Endodermal cell (in vitro differentiated cells): ENCODE data around the gene SCGN. TPM values are rescaled to one million over a fixed set of nuclear protein-coding genes. Genes with fewer than 3 reads are reported as not detected.
"Not testable (repeated sequence)": the region's sequence is repeated elsewhere in the genome, so short reads cannot be mapped to it uniquely, and the experiment has no call there.

Experiments
- DNase-seq: peaks from one replicate; pipeline ENCODE4 v3.0.0-alpha.2; 2017
- H3K27ac ChIP-seq: 2 replicates; pipeline ENCODE4 v1.5.1; 2013; ENCODE audit warnings: mild to moderate bottlenecking, low read depth, low read length, moderate library complexity
- H3K27me3 ChIP-seq: 2 replicates; pipeline ENCODE4 v1.6.1; 2013; ENCODE audit warnings: mild to moderate bottlenecking, low read length, moderate library complexity; ENCODE audit not compliant: insufficient read depth, control insufficient read depth, poor library complexity, severe bottlenecking
- H3K36me3 ChIP-seq: 2 replicates; pipeline ENCODE4 v1.7.0; 2013; ENCODE audit warnings: mild to moderate bottlenecking, low read length, moderate library complexity; ENCODE audit not compliant: control insufficient read depth, insufficient read depth
- H3K4me1 ChIP-seq: one replicate; pipeline ENCODE4 v1.7.0; 2013; ENCODE audit warnings: low read length; ENCODE audit not compliant: control insufficient read depth, insufficient read depth
- H3K4me3 ChIP-seq: 2 replicates; pipeline ENCODE4 v1.5.1; 2013; ENCODE audit warnings: mild to moderate bottlenecking, low read length, moderate library complexity
- H3K9ac ChIP-seq: 2 replicates; pipeline ENCODE4 v1.6.1; 2013; ENCODE audit warnings: mild to moderate bottlenecking, low read length, moderate library complexity; ENCODE audit not compliant: poor library complexity, severe bottlenecking; ENCODE audit errors: extremely low read depth
- H3K9me3 ChIP-seq: 2 replicates; pipeline ENCODE4 v1.6.1; 2013; ENCODE audit warnings: mild to moderate bottlenecking, low read length, moderate library complexity; ENCODE audit not compliant: control insufficient read depth
- H3K27ac Mint-ChIP-seq: 2 replicates; pipeline ENCODE4 v1.8.0; 2020; ENCODE audit warnings: mixed read lengths
- H3K27me3 Mint-ChIP-seq: 2 replicates; pipeline ENCODE4 v1.8.0; 2021; ENCODE audit warnings: mild to moderate bottlenecking, mixed read lengths; ENCODE audit not compliant: insufficient read depth
- H3K36me3 Mint-ChIP-seq: 2 replicates; pipeline ENCODE4 v1.8.0; 2020; ENCODE audit warnings: low read depth, mixed read lengths
- H3K4me1 Mint-ChIP-seq: 2 replicates; pipeline ENCODE4 v1.8.0; 2020; ENCODE audit warnings: mixed read lengths
- H3K4me3 Mint-ChIP-seq: 2 replicates; pipeline ENCODE4 v1.8.0; 2020; ENCODE audit warnings: mild to moderate bottlenecking, moderate library complexity, mixed read lengths
- H3K9me3 Mint-ChIP-seq: 2 replicates; pipeline ENCODE4 v1.8.0; 2020; ENCODE audit warnings: mild to moderate bottlenecking, mixed read lengths
- WGBS, 2 experiments: methylation state at CpG; one replicate each; pipeline versions ENCODE4 v1.1.5 to v1.1.7; 2013; ENCODE audit warnings: missing lambda C conversion rate in 2 of 2, mixed read lengths in 1 of 2; ENCODE audit not compliant: insufficient coverage in 1 of 2, insufficient read length in 1 of 2; 5-methylcytosine and 5-hydroxymethylcytosine counted together
- total RNA-seq, 2 donors: library from RNA; stranded (reverse); fragmentation: NEBNext Ultra II Directional in 1 of 2; extraction: Animal tissue kit (Norgen Biotek cat#: 25700) in 1 of 2; gene quantifications; 2 replicates in 1 of 2; 3 replicates in 1 of 2; pipeline ENCODE4 v1.2.1, GENCODE V29; 2021
- TF ChIP-seq, protein P1 (sequence below): fragments of 200-600 bp; sonication (generic); conservative IDR thresholded peaks from 2 replicates; pipeline ENCODE4 v1.5.0; 2021; ENCODE audit warnings: antibody characterized with exemption, mild to moderate bottlenecking

Gene SCGN
- total RNA-seq, 2 donors from 2014 or later, result not detected

- Histone ChIP-seq H3K27ac (no peak overlapping the region), H3K36me3 (no peaks in the 10 kb centered on the region), H3K9ac (no peak overlapping the region), H3K4me3 (no peak overlapping the region), H3K4me1 (no peaks in the 10 kb centered on the region), H3K27me3 (no peaks in the 10 kb centered on the region), H3K9me3 (no peaks in the 10 kb centered on the region)
- TF ChIP-seq, protein P1, sequence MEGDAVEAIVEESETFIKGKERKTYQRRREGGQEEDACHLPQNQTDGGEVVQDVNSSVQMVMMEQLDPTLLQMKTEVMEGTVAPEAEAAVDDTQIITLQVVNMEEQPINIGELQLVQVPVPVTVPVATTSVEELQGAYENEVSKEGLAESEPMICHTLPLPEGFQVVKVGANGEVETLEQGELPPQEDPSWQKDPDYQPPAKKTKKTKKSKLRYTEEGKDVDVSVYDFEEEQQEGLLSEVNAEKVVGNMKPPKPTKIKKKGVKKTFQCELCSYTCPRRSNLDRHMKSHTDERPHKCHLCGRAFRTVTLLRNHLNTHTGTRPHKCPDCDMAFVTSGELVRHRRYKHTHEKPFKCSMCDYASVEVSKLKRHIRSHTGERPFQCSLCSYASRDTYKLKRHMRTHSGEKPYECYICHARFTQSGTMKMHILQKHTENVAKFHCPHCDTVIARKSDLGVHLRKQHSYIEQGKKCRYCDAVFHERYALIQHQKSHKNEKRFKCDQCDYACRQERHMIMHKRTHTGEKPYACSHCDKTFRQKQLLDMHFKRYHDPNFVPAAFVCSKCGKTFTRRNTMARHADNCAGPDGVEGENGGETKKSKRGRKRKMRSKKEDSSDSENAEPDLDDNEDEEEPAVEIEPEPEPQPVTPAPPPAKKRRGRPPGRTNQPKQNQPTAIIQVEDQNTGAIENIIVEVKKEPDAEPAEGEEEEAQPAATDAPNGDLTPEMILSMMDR, result no peak
- Mint-ChIP-seq H3K27ac (no peak overlapping the region), H3K27me3 (no peaks in the 10 kb centered on the region), H3K36me3 (no peaks in the 10 kb centered on the region), H3K4me3 (no peak overlapping the region), H3K9me3 (no peaks in the 10 kb centered on the region), H3K4me1 (peaks cover 10% of the 10 kb centered on the region)
- no peak for DNase-seq
Measured at GRCh38 chr6:25748049-25748448, 96.0 kb downstream of the SCGN start.

DNA sequence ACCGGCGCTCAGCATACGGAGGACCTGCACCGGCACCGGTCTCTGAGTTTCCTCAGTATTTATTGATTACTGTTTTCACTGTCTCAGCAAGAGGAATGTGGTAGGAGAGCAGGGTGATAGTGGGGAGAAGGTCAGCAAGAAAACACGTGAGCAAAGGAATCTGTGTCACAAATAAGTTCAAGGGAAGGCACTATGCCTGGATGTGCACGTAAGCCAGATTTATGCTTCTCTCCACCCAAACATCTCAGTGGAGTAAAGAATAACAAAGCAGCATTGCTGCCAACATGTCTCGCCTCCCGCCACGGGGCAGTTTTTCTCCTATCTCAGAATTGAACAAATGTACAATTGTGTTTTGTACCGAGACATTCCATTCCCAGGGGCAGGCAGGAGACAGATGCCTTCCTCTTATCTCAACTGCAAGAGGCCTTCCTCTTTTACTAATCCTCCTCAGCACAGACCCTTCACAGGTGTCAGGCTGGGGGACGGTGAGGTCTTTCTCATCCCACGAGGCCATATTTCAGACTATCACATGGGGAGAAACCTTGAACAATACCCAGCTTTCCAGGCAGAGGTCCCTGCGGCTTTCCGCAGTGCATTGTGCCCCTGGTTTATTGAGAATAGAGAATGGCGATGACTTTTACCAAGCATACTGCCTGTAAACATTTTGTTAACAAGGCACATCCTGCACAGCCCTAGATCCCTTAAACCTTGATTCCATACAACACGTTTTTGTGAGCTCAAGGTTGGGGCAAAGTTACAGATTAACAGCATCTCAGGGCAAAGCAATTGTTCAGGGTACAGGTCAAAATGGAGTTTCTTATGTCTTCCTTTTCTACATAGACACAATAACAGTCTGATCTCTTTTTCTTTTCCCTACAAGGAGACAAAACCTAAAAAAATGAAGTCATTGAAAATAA, 96.8 kb downstream of the SCGN start:
- H3K4me1 ChIP-seq, H3K9me3 ChIP-seq, H3K27ac ChIP-seq, H3K4me3 ChIP-seq, H3K4me1 Mint-ChIP-seq, H3K27me3 ChIP-seq, H3K36me3 Mint-ChIP-seq, H3K27me3 Mint-ChIP-seq, H3K4me3 Mint-ChIP-seq, DNase-seq, H3K36me3 ChIP-seq, H3K9ac ChIP-seq, H3K9me3 Mint-ChIP-seq: not testable (repeated sequence)
- H3K27ac Mint-ChIP-seq, result peak overlapping the region; percentile 7
- 82 to 96% methylated on average over 5 to 16 of the region's 17 CpGs for WGBS, 2 experiments

- 94 to 100% methylated on average over 2 of the region's 2 CpGs for WGBS, 2 experiments
- no peaks in the 10 kb centered on the region for H3K9me3 Mint-ChIP-seq
- no peaks in the 10 kb centered on the region for H3K9me3 ChIP-seq
- DNase-seq, result no peak
- H3K4me1 ChIP-seq, result no peaks in the 10 kb centered on the region
- no peak overlapping the region for H3K9ac ChIP-seq
- H3K36me3 Mint-ChIP-seq, result no peaks in the 10 kb centered on the region
- H3K4me3 ChIP-seq, result no peak overlapping the region
- H3K27me3 Mint-ChIP-seq, result no peaks in the 10 kb centered on the region
- H3K4me1 Mint-ChIP-seq, result peaks cover 10% of the 10 kb centered on the region
- H3K27ac ChIP-seq, result no peak overlapping the region
- H3K36me3 ChIP-seq, result no peaks in the 10 kb centered on the region
- TF ChIP-seq, protein P1, result no peak
- no peak overlapping the region for H3K4me3 Mint-ChIP-seq
- no peaks in the 10 kb centered on the region for H3K27me3 ChIP-seq
- H3K27ac Mint-ChIP-seq, result no peak overlapping the region
Measured at GRCh38 chr6:25749837-25750236, 97.8 kb downstream of the SCGN start.
